ENCODE measurements around the gene NISCH. TPM values are rescaled to one million over a fixed set of nuclear protein-coding genes. Genes with fewer than 3 reads are reported as not detected.

The NISCH gene
- total RNA-seq, 1 experiment from 2014 or later: 62.2 TPM

DNA sequence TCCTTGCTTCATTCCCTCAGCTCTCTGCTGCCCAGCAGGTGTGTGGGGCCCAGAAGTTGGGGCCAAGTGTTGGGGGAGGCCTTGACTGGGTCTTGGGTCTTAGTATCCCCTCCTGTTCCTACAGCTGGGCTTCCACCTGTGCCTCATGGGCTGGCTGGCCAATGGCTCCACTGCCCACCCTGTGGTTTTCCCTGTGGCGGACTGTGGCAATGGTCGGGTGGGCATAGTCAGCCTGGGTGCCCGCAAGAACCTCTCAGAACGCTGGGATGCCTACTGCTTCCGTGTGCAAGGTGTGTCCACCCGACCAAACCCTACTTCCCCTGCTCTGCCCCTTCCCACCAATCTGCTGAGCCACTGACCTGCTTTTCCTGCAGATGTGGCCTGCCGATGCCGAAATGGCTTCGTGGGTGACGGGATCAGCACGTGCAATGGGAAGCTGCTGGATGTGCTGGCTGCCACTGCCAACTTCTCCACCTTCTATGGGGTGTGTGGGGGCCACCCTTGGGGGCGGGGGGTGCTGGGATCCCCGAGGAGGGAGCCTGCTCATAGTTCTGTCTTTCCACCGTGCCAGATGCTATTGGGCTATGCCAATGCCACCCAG lies 67.3 kb downstream of the NISCH start:
- TF ChIP-seq, protein P1, sequence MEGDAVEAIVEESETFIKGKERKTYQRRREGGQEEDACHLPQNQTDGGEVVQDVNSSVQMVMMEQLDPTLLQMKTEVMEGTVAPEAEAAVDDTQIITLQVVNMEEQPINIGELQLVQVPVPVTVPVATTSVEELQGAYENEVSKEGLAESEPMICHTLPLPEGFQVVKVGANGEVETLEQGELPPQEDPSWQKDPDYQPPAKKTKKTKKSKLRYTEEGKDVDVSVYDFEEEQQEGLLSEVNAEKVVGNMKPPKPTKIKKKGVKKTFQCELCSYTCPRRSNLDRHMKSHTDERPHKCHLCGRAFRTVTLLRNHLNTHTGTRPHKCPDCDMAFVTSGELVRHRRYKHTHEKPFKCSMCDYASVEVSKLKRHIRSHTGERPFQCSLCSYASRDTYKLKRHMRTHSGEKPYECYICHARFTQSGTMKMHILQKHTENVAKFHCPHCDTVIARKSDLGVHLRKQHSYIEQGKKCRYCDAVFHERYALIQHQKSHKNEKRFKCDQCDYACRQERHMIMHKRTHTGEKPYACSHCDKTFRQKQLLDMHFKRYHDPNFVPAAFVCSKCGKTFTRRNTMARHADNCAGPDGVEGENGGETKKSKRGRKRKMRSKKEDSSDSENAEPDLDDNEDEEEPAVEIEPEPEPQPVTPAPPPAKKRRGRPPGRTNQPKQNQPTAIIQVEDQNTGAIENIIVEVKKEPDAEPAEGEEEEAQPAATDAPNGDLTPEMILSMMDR (IDR thresholded peaks at IDR 0.05; ENCODE audit: insufficient read depth in 1 of 2, low read depth in 1 of 2, low read length in 1 of 2, severe bottlenecking in 1 of 2, unreplicated experiment in 1 of 2): no peak
- Histone ChIP-seq H3K9me3 (no peaks in the 10 kb centered on the region), H3K36me3 (ENCODE audit: control insufficient read depth, insufficient read depth, low read length) (peaks cover 2% of the 10 kb centered on the region), H3K27me3 (replicated peaks; ENCODE audit: control insufficient read depth, insufficient read depth, low read length) (no peaks in the 10 kb centered on the region), H3K4me3 (ENCODE audit: low read depth, low read length) (no peak overlapping the region), H3K4me1 (peaks cover 5% of the 10 kb centered on the region; the same call in 1 of the 2 replicates)
- DNase-seq: no peak
- CTCF ChIA-PET: no interaction called here
- BruUV-seq (replicated peaks): no TSS peak
- Mint-ChIP-seq H3K27me3 (ENCODE audit: insufficient read depth, unreplicated experiment) (no peaks in the 10 kb centered on the region), H3K4me3 (ENCODE audit: unreplicated experiment) (no peak overlapping the region), H3K36me3 (ENCODE audit: insufficient read depth, unreplicated experiment) (peaks cover 31% of the 10 kb centered on the region), H3K27ac (ENCODE audit: unreplicated experiment) (no peak overlapping the region), H3K9me3 (ENCODE audit: unreplicated experiment) (no peaks in the 10 kb centered on the region), H3K4me1 (ENCODE audit: low read depth, unreplicated experiment) (no peaks in the 10 kb centered on the region)
- POLR2A ChIA-PET: no interaction called here
- intact Hi-C loops (cut with micrococcal nuclease; ENCODE audit: unreplicated experiment): no loop called here

DNA sequence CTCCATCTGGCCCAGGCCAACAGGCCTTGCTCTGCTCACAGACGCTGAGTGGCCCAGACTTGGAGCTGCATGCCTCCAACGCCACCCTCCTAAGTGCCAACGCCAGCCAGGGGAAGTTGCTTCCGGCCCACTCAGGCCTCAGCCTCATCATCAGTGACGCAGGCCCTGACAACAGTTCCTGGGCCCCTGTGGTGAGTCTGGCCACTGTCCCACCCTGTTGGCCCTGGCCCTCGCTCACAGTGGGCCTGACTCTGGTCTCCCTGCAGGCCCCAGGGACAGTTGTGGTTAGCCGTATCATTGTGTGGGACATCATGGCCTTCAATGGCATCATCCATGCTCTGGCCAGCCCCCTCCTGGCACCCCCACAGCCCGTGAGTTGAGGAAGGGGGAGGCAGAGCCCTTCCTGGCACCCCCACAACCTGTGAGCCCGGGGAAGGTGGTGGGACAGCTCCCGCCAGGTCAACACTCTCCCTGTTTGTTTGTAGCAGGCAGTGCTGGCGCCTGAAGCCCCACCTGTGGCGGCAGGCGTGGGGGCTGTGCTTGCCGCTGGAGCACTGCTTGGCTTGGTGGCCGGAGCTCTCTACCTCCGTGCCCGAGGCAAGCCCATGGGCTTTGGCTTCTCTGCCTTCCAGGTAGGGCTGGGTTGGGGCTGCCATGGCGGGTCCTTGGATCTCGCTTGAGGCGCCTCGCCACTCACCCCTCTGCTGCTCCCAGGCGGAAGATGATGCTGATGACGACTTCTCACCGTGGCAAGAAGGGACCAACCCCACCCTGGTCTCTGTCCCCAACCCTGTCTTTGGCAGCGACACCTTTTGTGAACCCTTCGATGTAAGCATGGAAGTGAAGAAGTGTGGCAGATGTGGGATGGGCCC lies 68.2 kb downstream of the NISCH start:
- Histone ChIP-seq H3K4me3 (ENCODE audit: low read depth, low read length) (no peak overlapping the region), H3K9me3 (no peaks in the 10 kb centered on the region), H3K27me3 (replicated peaks; ENCODE audit: control insufficient read depth, insufficient read depth, low read length) (no peaks in the 10 kb centered on the region), H3K36me3 (ENCODE audit: control insufficient read depth, insufficient read depth, low read length) (peaks cover 4% of the 10 kb centered on the region), H3K4me1 (peaks cover 5% of the 10 kb centered on the region; the same call in 1 of the 2 replicates)
- no peak for DNase-seq
- Mint-ChIP-seq H3K4me1 (ENCODE audit: low read depth, unreplicated experiment) (no peaks in the 10 kb centered on the region), H3K27ac (ENCODE audit: unreplicated experiment) (no peak overlapping the region), H3K9me3 (ENCODE audit: unreplicated experiment) (no peaks in the 10 kb centered on the region), H3K27me3 (ENCODE audit: insufficient read depth, unreplicated experiment) (no peaks in the 10 kb centered on the region), H3K4me3 (ENCODE audit: unreplicated experiment) (no peak overlapping the region), H3K36me3 (ENCODE audit: insufficient read depth, unreplicated experiment) (peaks cover 35% of the 10 kb centered on the region)
- TF ChIP-seq, protein P1 (IDR thresholded peaks at IDR 0.05; ENCODE audit: insufficient read depth in 1 of 2, low read depth in 1 of 2, low read length in 1 of 2, severe bottlenecking in 1 of 2, unreplicated experiment in 1 of 2): no peak
- no TSS peak for BruUV-seq (replicated peaks)
- intact Hi-C loops (cut with micrococcal nuclease; ENCODE audit: unreplicated experiment): no loop called here
- CTCF ChIA-PET: no interaction called here
- POLR2A ChIA-PET: no interaction called here

GRCh38 chr3:52524258-52524751 lies 68.9 kb downstream of the NISCH start:
- Histone ChIP-seq H3K4me3 (ENCODE audit: low read depth, low read length) (no peak overlapping the region), H3K4me1 (peaks cover 5% of the 10 kb centered on the region; the same call in 1 of the 2 replicates)

More at GRCh38 chr3:52524258-52524751, 68.9 kb downstream of the NISCH start:
- ChIA-PET CTCF (no interaction called here), POLR2A (no interaction called here)
- no peak overlapping the region for H3K4me3 Mint-ChIP-seq (ENCODE audit: unreplicated experiment)
- no peaks in the 10 kb centered on the region for H3K4me1 Mint-ChIP-seq (ENCODE audit: low read depth, unreplicated experiment)
- no peak for DNase-seq
- H3K27me3 ChIP-seq (replicated peaks; ENCODE audit: control insufficient read depth, insufficient read depth, low read length): no peaks in the 10 kb centered on the region
- no peaks in the 10 kb centered on the region for H3K9me3 ChIP-seq
- H3K36me3 Mint-ChIP-seq (ENCODE audit: insufficient read depth, unreplicated experiment): peaks cover 42% of the 10 kb centered on the region
- no peaks in the 10 kb centered on the region for H3K9me3 Mint-ChIP-seq (ENCODE audit: unreplicated experiment)
- BruUV-seq (replicated peaks): no TSS peak
- H3K27ac Mint-ChIP-seq (ENCODE audit: unreplicated experiment): no peak overlapping the region
- peaks cover 5% of the 10 kb centered on the region for H3K36me3 ChIP-seq (ENCODE audit: control insufficient read depth, insufficient read depth, low read length)
- intact Hi-C loops (cut with micrococcal nuclease; ENCODE audit: unreplicated experiment): no loop called here
- TF ChIP-seq, protein P1 (IDR thresholded peaks at IDR 0.05; ENCODE audit: insufficient read depth in 1 of 2, low read depth in 1 of 2, low read length in 1 of 2, severe bottlenecking in 1 of 2, unreplicated experiment in 1 of 2): no peak
- H3K27me3 Mint-ChIP-seq (ENCODE audit: insufficient read depth, unreplicated experiment): no peaks in the 10 kb centered on the region
